GM06990 (cell line): ENCODE measurements around the gene SLC2A11.

Source experiments
- DNase-seq: peaks from one replicate; pipeline ENCODE4 v3.0.0-alpha.2; 2011; ENCODE audit not compliant: insufficient read length; ENCODE audit errors: extremely low read depth
- H3K27me3 ChIP-seq: replicated peaks from 2 replicates; pipeline ENCODE4 v1.6.0; 2011; ENCODE audit warnings: low read length; ENCODE audit not compliant: control insufficient read depth, insufficient read depth
- H3K36me3 ChIP-seq: 2 replicates; pipeline ENCODE4 v1.5.1; 2011; ENCODE audit warnings: low read length; ENCODE audit not compliant: control insufficient read depth, insufficient read depth
- H3K4me3 ChIP-seq: replicated peaks from 2 replicates; pipeline ENCODE4 v1.5.1; 2011; ENCODE audit warnings: low read depth, mild to moderate bottlenecking, control low read depth, low read length
- CTCF ChIP-seq: IDR thresholded peaks from 2 replicates; pipeline ENCODE4 v1.5.1; 2011; ENCODE audit warnings: low read length, control low read depth, mild to moderate bottlenecking, inconsistent platforms; ENCODE audit not compliant: insufficient read depth, poor library complexity, severe bottlenecking

SLC2A11 gene

GRCh38 chr22:23926561-23926960 lies 68.9 kb downstream of the SLC2A11 start:
- TF ChIP-seq CTCF = no peak
- H3K4me3 ChIP-seq = no peak overlapping the region

More at GRCh38 chr22:23926561-23926960, 68.9 kb downstream of the SLC2A11 start:
- H3K27me3 ChIP-seq = no peaks in the 10 kb centered on the region
- H3K36me3 ChIP-seq = no peaks in the 10 kb centered on the region; the same call in 1 of the 2 replicates
- DNase-seq = no peak
